Mesenchymal stem cell (in vitro differentiated cells and primary cell): ENCODE data around the gene CPNE5.

Experiments
- DNase-seq: peaks from one replicate; pipeline ENCODE4 v3.0.0-alpha.2; 2013
- H2AFZ ChIP-seq: one replicate; pipeline ENCODE4 v1.6.1; 2013; ENCODE audit warnings: low read depth, mild to moderate bottlenecking, control low read depth, inconsistent platforms, low read length, moderate library complexity
- H2AK5ac ChIP-seq: 2 replicates; pipeline ENCODE4 v1.6.1; 2013; ENCODE audit warnings: low read length, moderate library complexity, mild to moderate bottlenecking, inconsistent platforms; ENCODE audit not compliant: severe bottlenecking
- H2BK120ac ChIP-seq: one replicate; pipeline ENCODE4 v1.6.1; 2013; ENCODE audit warnings: low read depth, mild to moderate bottlenecking, inconsistent platforms, low read length, moderate library complexity
- H2BK12ac ChIP-seq, 2 experiments: one replicate each; pipeline ENCODE4 v1.6.1; 2013; ENCODE audit warnings: inconsistent platforms in 2 of 2, low read length in 2 of 2, mild to moderate bottlenecking in 2 of 2, moderate library complexity in 2 of 2, control low read depth in 1 of 2
- H2BK15ac ChIP-seq: one replicate; pipeline ENCODE4 v1.6.1; 2013; ENCODE audit warnings: mild to moderate bottlenecking, low read depth, inconsistent platforms; ENCODE audit not compliant: poor library complexity, severe bottlenecking
- H2BK5ac ChIP-seq: 2 replicates; pipeline ENCODE4 v1.6.1; 2013; ENCODE audit warnings: low read depth, mild to moderate bottlenecking, low read length, control low read depth, inconsistent platforms; ENCODE audit not compliant: poor library complexity, severe bottlenecking
- H3K14ac ChIP-seq, 2 experiments: one replicate each; pipeline ENCODE4 v1.6.1; 2013; ENCODE audit warnings: inconsistent platforms in 2 of 2, low read length in 2 of 2, control low read depth in 1 of 2, mild to moderate bottlenecking in 1 of 2, moderate library complexity in 1 of 2
- H3K18ac ChIP-seq, 2 experiments: one replicate each; pipeline ENCODE4 v1.6.1; 2013; ENCODE audit warnings: inconsistent platforms in 2 of 2, low read length in 2 of 2, control low read depth in 1 of 2, low read depth in 1 of 2, mild to moderate bottlenecking in 1 of 2
- H3K23ac ChIP-seq, 2 experiments: one replicate each; pipeline ENCODE4 v1.6.1; 2013; ENCODE audit warnings: inconsistent platforms in 2 of 2, low read length in 2 of 2, mild to moderate bottlenecking in 2 of 2, moderate library complexity in 2 of 2, control low read depth in 1 of 2
- H3K27ac ChIP-seq: 2 replicates; pipeline ENCODE4 v1.5.1; 2013; ENCODE audit warnings: mild to moderate bottlenecking, moderate library complexity, low read length, control low read depth, inconsistent platforms; ENCODE audit not compliant: poor library complexity, severe bottlenecking
- H3K27me3 ChIP-seq, 2 experiments: 2 replicates each; pipeline versions ENCODE4 v1.6.1 to v1.7.0; 2013; ENCODE audit warnings: low read length in 2 of 2, mild to moderate bottlenecking in 2 of 2, moderate library complexity in 2 of 2, control low read depth in 1 of 2, inconsistent platforms in 1 of 2; ENCODE audit not compliant: control insufficient read depth in 1 of 2, insufficient read depth in 1 of 2
- H3K36me3 ChIP-seq, 2 experiments: 2 replicates each; pipeline versions ENCODE4 v1.6.1 to v1.7.0; 2013; ENCODE audit warnings: low read length in 2 of 2, control low read depth in 1 of 2, inconsistent platforms in 1 of 2, low read depth in 1 of 2, mild to moderate bottlenecking in 1 of 2; ENCODE audit not compliant: insufficient read depth in 2 of 2, control insufficient read depth in 1 of 2
- H3K4ac ChIP-seq, 2 experiments: one replicate each; pipeline ENCODE4 v1.6.1; 2013; ENCODE audit warnings: inconsistent platforms in 2 of 2, low read length in 2 of 2, mild to moderate bottlenecking in 2 of 2, moderate library complexity in 2 of 2, control low read depth in 1 of 2, low read depth in 1 of 2
- H3K4me1 ChIP-seq: 2 replicates; pipeline ENCODE4 v1.6.1; 2013; ENCODE audit warnings: low read depth, low read length, control low read depth; ENCODE audit not compliant: control insufficient read depth, insufficient read depth
- H3K4me2 ChIP-seq: 2 replicates; pipeline ENCODE4 v1.6.1; 2013; ENCODE audit warnings: low read length, mild to moderate bottlenecking, inconsistent platforms; ENCODE audit not compliant: poor library complexity, severe bottlenecking
- H3K4me3 ChIP-seq, 2 experiments: 2 replicates each; pipeline versions ENCODE4 v1.5.1 to v1.7.0; 2013; ENCODE audit warnings: low read length in 2 of 2, mild to moderate bottlenecking in 2 of 2, control low read depth in 1 of 2, low read depth in 1 of 2; ENCODE audit not compliant: insufficient read depth in 1 of 2
- H3K79me1 ChIP-seq: replicated peaks from 2 replicates; pipeline ENCODE4 v1.6.1; 2013; ENCODE audit warnings: mild to moderate bottlenecking, control low read depth, low read length, inconsistent platforms; ENCODE audit not compliant: poor library complexity, severe bottlenecking
- H3K9ac ChIP-seq: 2 replicates; pipeline ENCODE4 v1.7.0; 2013; ENCODE audit warnings: mild to moderate bottlenecking, low read length, moderate library complexity
- H3K9me3 ChIP-seq: 2 replicates; pipeline ENCODE4 v1.7.0; 2013; ENCODE audit warnings: mild to moderate bottlenecking, low read length; ENCODE audit not compliant: control insufficient read depth
- H4K8ac ChIP-seq: one replicate; pipeline ENCODE4 v1.6.1; 2013; ENCODE audit warnings: inconsistent platforms, mild to moderate bottlenecking, low read length, moderate library complexity
- H4K91ac ChIP-seq: one replicate; pipeline ENCODE4 v1.6.1; 2013; ENCODE audit warnings: mild to moderate bottlenecking, low read length, inconsistent platforms
- WGBS: methylation state at CpG from one replicate; pipeline ENCODE4 v1.1.7; 2013; ENCODE audit warnings: mixed read lengths; 5-methylcytosine and 5-hydroxymethylcytosine counted together

CPNE5 gene

GRCh38 chr6:36788768-36789167 lies 50.5 kb downstream of the CPNE5 start:
- H3K4me1 ChIP-seq, result no peaks in the 10 kb centered on the region
- no peak overlapping the region for H2AFZ ChIP-seq
- no peak overlapping the region for H2BK15ac ChIP-seq
- no peak overlapping the region for H3K9ac ChIP-seq
- no peaks in the 10 kb centered on the region for H3K79me1 ChIP-seq
- no peak overlapping the region for H4K8ac ChIP-seq
- no peak overlapping the region for H2BK5ac ChIP-seq
- no peak overlapping the region for H2BK120ac ChIP-seq
- H2AK5ac ChIP-seq, result no peak overlapping the region
- H3K27me3 ChIP-seq, result peaks cover 49 to 67% of the 10 kb centered on the region in 2 experiments
- DNase-seq, result no peak
- no peak overlapping the region for H3K18ac ChIP-seq
- no peaks in the 10 kb centered on the region for H3K36me3 ChIP-seq
- H3K4me2 ChIP-seq, result no peak overlapping the region
- no peak overlapping the region for H2BK12ac ChIP-seq
- H3K23ac ChIP-seq, result no peak overlapping the region
- H3K27ac ChIP-seq, result no peak overlapping the region
- H4K91ac ChIP-seq, result no peak overlapping the region
- no peak overlapping the region for H3K4me3 ChIP-seq
- H3K4ac ChIP-seq, result no peak overlapping the region
- whole genome bisulfite sequencing, result 85% methylated on average over 4 of the region's 4 CpGs
- no peaks in the 10 kb centered on the region for H3K9me3 ChIP-seq
- no peak overlapping the region for H3K14ac ChIP-seq

GRCh38 chr6:36788186-36788585 lies 51.1 kb downstream of the CPNE5 start:
- Histone ChIP-seq H3K18ac (no peak overlapping the region), H2BK5ac (no peak overlapping the region), H3K14ac (no peak overlapping the region), H3K9ac (no peak overlapping the region), H2BK12ac (no peak overlapping the region), H3K4me2 (no peak overlapping the region), H3K9me3 (no peaks in the 10 kb centered on the region), H3K36me3 (no peaks in the 10 kb centered on the region), H3K4me1 (no peaks in the 10 kb centered on the region), H4K8ac (no peak overlapping the region), H2AFZ (peak overlapping the region; percentile 29), H2AK5ac (no peak overlapping the region), H3K4me3 (no peak overlapping the region), H3K27ac (no peak overlapping the region), H4K91ac (no peak overlapping the region), H3K4ac (no peak overlapping the region), H3K27me3 (peaks cover 44 to 61% of the 10 kb centered on the region in 2 experiments), H2BK120ac (no peak overlapping the region), H3K23ac (peak overlapping the region in 1 of 2 experiments; percentile 5), H2BK15ac (no peak overlapping the region), H3K79me1 (no peaks in the 10 kb centered on the region)
- 94% methylated on average over 4 of the region's 8 CpGs for WGBS
- no peak for DNase-seq

GRCh38 chr6:36787210-36787609 lies 52.0 kb downstream of the CPNE5 start:
- Histone ChIP-seq H3K14ac (no peak overlapping the region), H3K79me1 (no peaks in the 10 kb centered on the region), H4K91ac (no peak overlapping the region), H3K36me3 (no peaks in the 10 kb centered on the region), H2AK5ac (no peak overlapping the region), H3K4me2 (no peak overlapping the region), H2BK5ac (no peak overlapping the region), H2AFZ (no peak overlapping the region), H2BK15ac (no peak overlapping the region), H3K27me3 (peaks cover 34 to 52% of the 10 kb centered on the region in 2 experiments), H3K18ac (no peak overlapping the region), H4K8ac (no peak overlapping the region), H3K4ac (no peak overlapping the region), H3K4me3 (no peak overlapping the region), H3K27ac (no peak overlapping the region), H3K9me3 (no peaks in the 10 kb centered on the region), H2BK120ac (no peak overlapping the region), H3K4me1 (no peaks in the 10 kb centered on the region), H3K23ac (no peak overlapping the region), H2BK12ac (no peak overlapping the region), H3K9ac (no peak overlapping the region)
- DNase-seq, result no peak
- WGBS, result 83% methylated on average over 4 of the region's 4 CpGs

- no peak overlapping the region for H2AK5ac ChIP-seq
- no peak overlapping the region for H4K8ac ChIP-seq
- no peak overlapping the region for H4K91ac ChIP-seq
- no peak overlapping the region for H3K23ac ChIP-seq
- H3K4ac ChIP-seq, result no peak overlapping the region
- H3K27me3 ChIP-seq, result peaks cover 24 to 52% of the 10 kb centered on the region in 2 experiments
- no peaks in the 10 kb centered on the region for H3K9me3 ChIP-seq
- no peak overlapping the region for H3K27ac ChIP-seq
- no peak overlapping the region for H3K9ac ChIP-seq
- H2BK5ac ChIP-seq, result no peak overlapping the region
- no peak overlapping the region for H3K14ac ChIP-seq
- no peak for DNase-seq
- no peak overlapping the region for H3K4me3 ChIP-seq
- no peak overlapping the region for H3K4me2 ChIP-seq
- H3K18ac ChIP-seq, result no peak overlapping the region
- H2AFZ ChIP-seq, result no peak overlapping the region
- no peak overlapping the region for H2BK120ac ChIP-seq
- no peaks in the 10 kb centered on the region for H3K36me3 ChIP-seq
- 86% methylated on average over 4 of the region's 6 CpGs for WGBS
- no peaks in the 10 kb centered on the region for H3K79me1 ChIP-seq
- H2BK15ac ChIP-seq, result no peak overlapping the region
- H2BK12ac ChIP-seq, result no peak overlapping the region
- H3K4me1 ChIP-seq, result no peaks in the 10 kb centered on the region
Measured at GRCh38 chr6:36786055-36786675, 53.1 kb downstream of the CPNE5 start.
